CD4-positive, alpha-beta T cell treated with Interleukin-6 for 4 hours (primary cell): ENCODE measurements around the gene PDLIM4.
A peak's percentile ranks its signal among the peaks of the same experiment; 100 is the strongest.

ENCODE experiments used
- DNase-seq: peaks from one replicate; pipeline ENCODE4 v3.0.0-alpha.2; 2020; ENCODE audit warnings: mixed read lengths

Gene PDLIM4

GRCh38 chr5:132293066-132293991 lies 35.8 kb downstream of the PDLIM4 start:
- DNase-seq: peak; percentile 64

GRCh38 chr5:132293992-132294727 lies 36.7 kb downstream of the PDLIM4 start, which contains the start of gene SLC22A4:
SLC22A4 (plus strand) TSS chr5:132294394; CDS start chr5:132294617, 223 bp downstream.
- peak; percentile 72 for DNase-seq

GRCh38 chr5:132294728-132295504 lies 37.4 kb downstream of the PDLIM4 start:
- peak; percentile 85 for DNase-seq

DNA sequence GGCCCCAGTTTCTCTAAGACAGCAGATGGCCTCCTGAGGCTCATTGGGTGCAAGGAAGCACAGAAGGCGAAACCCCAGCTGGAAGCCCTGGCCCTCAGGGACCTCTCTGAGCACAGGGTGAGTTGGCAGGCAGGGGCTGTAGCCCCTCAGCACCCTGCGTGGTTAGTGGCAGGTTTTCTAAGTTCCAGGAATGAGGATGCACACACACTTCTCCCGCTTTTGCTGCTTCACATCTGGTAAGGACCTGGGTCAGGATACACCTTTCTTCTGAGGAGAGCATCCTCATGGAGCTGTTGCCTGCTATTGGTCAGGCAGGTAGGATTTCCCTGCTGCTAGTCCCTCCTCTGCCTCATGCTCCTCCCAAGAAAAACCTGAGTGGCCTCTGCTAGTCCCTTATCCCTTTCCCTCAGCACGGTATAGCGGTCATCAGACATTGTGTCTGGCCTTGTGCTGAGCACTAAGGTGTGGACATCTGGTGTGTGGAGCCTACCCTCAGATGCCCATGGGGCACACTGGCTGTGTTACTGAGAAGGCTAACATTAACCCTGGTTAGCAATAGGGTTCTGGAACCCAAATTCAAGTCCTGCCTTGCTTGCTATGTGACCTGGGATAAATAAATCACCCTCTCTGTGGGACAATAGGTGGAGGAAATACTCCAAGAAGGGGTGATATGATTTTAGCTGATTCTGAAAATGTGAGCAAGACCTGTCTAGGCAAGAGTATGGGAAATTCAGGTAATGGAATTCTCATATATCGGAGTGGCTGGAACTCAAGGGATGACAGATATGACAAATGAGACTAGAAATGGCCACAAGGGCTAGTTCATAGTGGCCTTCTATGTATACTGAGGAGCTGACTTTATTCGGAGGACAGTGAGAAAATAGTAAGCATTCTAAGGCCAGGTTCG lies 38.3 kb downstream of the PDLIM4 start:
- no peak for DNase-seq

GRCh38 chr5:132296412-132297016 lies 39.0 kb downstream of the PDLIM4 start:
- DNase-seq: no peak

GRCh38 chr5:132297211-132297940 lies 39.9 kb downstream of the PDLIM4 start:
- DNase-seq: no peak

- DNase-seq: no peak
Measured at GRCh38 chr5:132298298-132299212, 41.1 kb downstream of the PDLIM4 start.

DNA sequence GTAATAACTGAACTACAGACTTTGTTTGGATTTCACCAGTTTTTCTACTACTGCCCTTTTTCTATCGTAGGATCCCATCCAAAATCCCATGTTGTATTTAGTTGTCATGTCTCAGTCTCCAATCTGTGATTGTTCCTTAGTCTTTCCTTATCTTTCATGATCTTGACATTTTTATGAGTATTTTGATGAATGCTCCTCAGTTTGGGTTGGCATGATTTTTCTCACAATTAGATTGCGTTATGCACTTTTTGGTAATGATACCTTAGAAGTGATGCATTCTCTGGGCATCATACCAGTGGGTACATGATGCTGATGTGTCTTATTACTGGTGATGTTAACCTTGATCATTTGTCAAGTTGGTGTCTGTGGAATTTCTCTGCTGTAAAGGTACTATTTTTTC lies 42.4 kb downstream of the PDLIM4 start:
- DNase-seq: no peak

GRCh38 chr5:132300577-132301343 lies 43.3 kb downstream of the PDLIM4 start:
- no peak for DNase-seq

DNA sequence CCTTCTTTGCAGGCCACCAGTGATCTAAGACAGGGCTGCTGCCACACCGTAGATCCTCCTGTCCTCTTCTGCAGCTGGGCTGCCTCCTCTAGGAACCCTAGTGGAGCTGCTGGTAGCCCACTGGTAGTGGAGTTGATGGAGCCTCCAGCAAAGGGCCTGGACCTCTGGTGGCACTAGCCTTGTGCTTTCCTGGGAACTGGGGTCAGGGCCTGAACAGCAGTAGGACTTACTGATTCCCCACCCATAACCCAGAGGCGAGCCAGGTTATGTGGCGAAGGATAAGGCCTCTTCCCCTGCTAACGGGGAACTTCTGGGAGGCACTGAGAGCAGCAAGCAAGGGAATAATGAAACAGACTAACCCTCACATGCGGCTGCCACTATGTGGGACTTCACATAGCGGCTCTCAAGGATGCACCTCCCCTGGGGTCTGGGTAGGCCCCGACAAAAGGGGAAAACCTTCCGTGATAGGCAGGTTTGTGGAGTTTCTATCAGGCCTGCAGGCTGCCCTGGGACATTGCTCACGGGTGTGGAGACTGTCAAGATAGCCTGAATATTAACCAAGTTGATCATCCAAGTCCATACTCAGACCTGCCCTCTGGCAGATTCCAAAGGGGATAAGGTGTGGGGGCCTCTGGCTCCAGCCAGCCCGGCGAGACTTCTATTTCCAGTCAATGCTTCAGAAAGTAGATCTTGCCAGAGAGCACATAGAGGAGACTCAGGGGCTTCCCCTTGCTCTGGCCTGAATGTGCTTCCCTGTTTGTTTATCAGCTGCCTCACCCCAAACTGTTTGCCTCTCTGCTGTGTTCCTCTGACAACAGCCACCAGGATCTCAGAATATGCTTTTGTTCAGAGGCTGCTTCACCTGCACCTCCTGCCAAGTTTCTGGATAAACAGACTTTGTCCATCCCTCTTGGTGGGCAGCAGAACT lies 44.1 kb downstream of the PDLIM4 start:
- DNase-seq: no peak

- DNase-seq: no peak
Measured at GRCh38 chr5:132302413-132302812, 44.9 kb downstream of the PDLIM4 start.

- DNase-seq: no peak
Measured at GRCh38 chr5:132303589-132303988, 46.1 kb downstream of the PDLIM4 start.

DNA sequence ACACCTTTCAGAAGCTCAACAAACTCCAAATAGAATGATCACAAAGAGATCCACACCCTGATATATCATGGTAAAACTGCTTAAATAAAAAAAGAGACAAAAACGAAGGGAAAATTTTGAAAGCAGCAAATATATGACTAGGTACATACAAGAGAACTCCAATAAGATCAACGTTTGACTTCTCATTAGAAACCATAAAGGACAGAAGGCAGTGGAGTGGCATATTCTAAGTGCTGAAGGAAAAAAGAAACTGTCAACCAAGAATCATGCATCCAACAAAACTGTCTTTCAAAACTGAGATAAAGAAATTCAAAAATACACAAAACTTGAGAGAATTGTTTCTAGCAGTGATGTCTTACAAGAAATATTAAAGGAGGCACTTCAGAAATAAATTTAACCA lies 47.9 kb downstream of the PDLIM4 start:
- DNase-seq: no peak

DNA sequence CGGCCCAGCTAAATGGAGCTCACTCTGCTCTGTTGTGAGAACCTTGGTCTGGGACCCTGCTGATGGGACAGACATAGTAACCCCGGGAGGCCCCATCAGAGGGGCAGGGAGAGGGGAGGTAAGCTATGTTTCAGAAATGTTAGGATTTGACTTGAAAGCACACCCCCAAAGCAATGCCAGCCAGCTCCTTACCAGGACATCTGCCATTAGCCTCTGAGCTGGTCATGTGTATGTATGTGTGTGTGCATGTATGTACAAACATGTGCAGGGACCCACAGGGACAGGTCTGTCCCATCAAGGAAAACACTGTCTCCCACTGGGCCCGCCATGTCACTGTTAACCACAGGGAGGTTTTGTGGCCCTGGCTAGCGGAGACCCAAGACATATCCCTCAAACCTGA lies 51.2 kb downstream of the PDLIM4 start:
- no peak for DNase-seq

- DNase-seq: no peak
Measured at GRCh38 chr5:132309679-132310078, 52.2 kb downstream of the PDLIM4 start.

DNA sequence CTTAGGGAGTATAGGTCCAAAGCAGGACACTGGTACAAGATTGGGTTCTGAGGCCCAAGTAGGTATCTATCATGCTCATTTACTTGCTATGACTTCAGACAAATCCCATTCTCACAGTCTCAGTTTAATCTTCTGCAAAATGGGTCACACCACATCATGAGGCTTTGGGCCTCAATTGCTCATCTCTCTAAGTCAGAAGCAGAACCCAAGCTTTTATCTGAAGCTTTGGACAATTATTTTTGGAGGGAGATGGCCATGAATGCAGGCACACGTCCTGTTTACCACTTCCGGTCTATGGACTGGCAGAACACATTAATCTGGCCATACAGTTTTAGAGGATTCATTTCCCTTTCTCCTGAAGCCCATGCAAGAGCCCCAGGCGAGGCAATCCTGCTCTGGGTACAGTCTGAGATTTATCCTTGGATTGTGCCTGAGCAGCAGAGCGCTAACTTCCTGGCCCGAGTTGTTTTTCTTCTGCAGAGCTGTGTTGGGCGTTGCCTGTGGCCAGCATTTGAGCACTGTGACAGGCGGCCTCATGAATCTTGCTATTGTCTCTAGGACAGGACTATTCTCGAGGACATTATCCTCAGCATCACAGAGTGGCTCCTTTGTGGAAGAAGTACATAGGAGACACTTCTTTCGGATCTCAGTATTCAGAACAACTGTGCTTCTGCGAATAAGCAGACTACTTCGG lies 52.8 kb downstream of the PDLIM4 start:
- no peak for DNase-seq

- DNase-seq: no peak
Measured at GRCh38 chr5:132313366-132313765, 55.9 kb downstream of the PDLIM4 start.
